ENCODE measurements around the gene AKR7A3.

DNA sequence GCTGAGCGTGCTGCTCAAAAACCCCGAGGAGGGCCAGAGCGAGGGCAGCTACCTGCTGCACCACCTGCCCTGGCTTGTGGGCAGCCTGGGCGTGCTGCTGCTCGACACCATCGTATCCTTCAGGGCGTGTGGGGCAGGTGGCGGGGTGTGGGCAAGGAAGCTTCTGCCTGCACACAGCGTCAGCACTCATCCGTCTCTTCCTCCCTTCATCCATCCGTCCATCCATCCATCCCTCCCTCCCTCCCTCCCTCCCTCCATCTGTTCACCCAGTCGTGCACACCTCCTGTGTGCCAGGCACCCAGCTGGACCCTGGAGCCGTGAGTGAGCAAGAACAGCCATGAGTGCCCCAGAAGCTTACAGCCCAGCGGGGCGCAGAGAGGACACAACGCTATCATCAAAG lies 38.7 kb upstream of the AKR7A3 start:
- TF ChIP-seq CTCF (IDR thresholded peaks at IDR 0.05) (no peak), POLR2A (IDR thresholded peaks at IDR 0.05) (no peak), EP300 (IDR thresholded peaks at IDR 0.05) (no peak), POLR2AphosphoS5 (IDR thresholded peaks at IDR 0.05) (no peak)
